Smooth muscle cell (in vitro differentiated cells): ENCODE measurements around the gene LHFPL3. TPM values are rescaled to one million over a fixed set of nuclear protein-coding genes. Genes with fewer than 3 reads are reported as not detected.

Source experiments
- DNase-seq: peaks from one replicate; lab custom pipeline; 2025; ENCODE audit not compliant: unreplicated experiment; lab: John Stamatoyannopoulos, UW
- H2AFZ ChIP-seq: fragments of 200-600 bp; sonication (generic); 2 replicates; pipeline ENCODE4 v1.6.0; 2016; ENCODE audit warnings: antibody characterized with exemption, low read depth, mild to moderate bottlenecking
- H3F3A ChIP-seq: fragments of 200-600 bp; sonication (generic); 2 replicates; pipeline ENCODE4 v1.6.0; 2017; ENCODE audit warnings: antibody characterized with exemption, low read depth
- H3K27ac ChIP-seq: fragments of 200-600 bp; sonication (generic); 2 replicates; pipeline ENCODE4 v1.5.1; 2016; ENCODE audit warnings: low read depth, mild to moderate bottlenecking
- H3K27me3 ChIP-seq: fragments of 200-600 bp; sonication (generic); 2 replicates; pipeline ENCODE4 v1.6.1; 2016; ENCODE audit warnings: low read depth, mild to moderate bottlenecking
- H3K36me3 ChIP-seq: fragments of 200-600 bp; sonication (generic); 2 replicates; pipeline ENCODE4 v1.5.1; 2016; ENCODE audit warnings: low read depth
- H3K4me1 ChIP-seq: fragments of 200-600 bp; sonication (generic); 2 replicates; pipeline ENCODE4 v1.5.1; 2016; ENCODE audit warnings: low read depth
- H3K4me2 ChIP-seq: fragments of 200-600 bp; sonication (generic); 2 replicates; pipeline ENCODE4 v1.6.0; 2016; ENCODE audit warnings: mild to moderate bottlenecking
- H3K4me3 ChIP-seq: fragments of 200-600 bp; sonication (generic); 2 replicates; pipeline ENCODE4 v1.5.1; 2016; ENCODE audit warnings: mild to moderate bottlenecking
- H3K79me2 ChIP-seq: fragments of 200-600 bp; sonication (generic); 2 replicates; pipeline ENCODE4 v1.6.0; 2016; ENCODE audit warnings: low read depth, mild to moderate bottlenecking
- H3K9ac ChIP-seq: fragments of 200-600 bp; sonication (generic); 2 replicates; pipeline ENCODE4 v1.6.0; 2016; ENCODE audit warnings: low read depth
- H3K9me3 ChIP-seq: fragments of 200-600 bp; sonication (generic); replicated peaks from 2 replicates; pipeline ENCODE4 v1.5.1; 2016; ENCODE audit warnings: low read depth
- H4K20me1 ChIP-seq: fragments of 200-600 bp; sonication (generic); 2 replicates; pipeline ENCODE4 v1.6.0; 2016; ENCODE audit warnings: low read depth
- WGBS: methylation state at CpG from one replicate; pipeline ENCODE4 v1.1.7; 2016; ENCODE audit warnings: low lambda C conversion rate; 5-methylcytosine and 5-hydroxymethylcytosine counted together
- polyA plus RNA-seq: library from polyadenylated mRNA; unstranded; fragments of >200 nt; fragmentation: Nextera tagmentation; extraction: Ambion mirVana; gene quantifications from 2 replicates; pipeline ENCODE4 v1.2.1, GENCODE V29; 2016
- total RNA-seq: library from RNA; depleted of rRNA; stranded (reverse); fragments of >200 nt; gene quantifications from 2 replicates; pipeline ENCODE4 v1.2.3, GENCODE V29; 2014
- TF ChIP-seq, protein P1 (sequence below): fragments of 200-600 bp; sonication (generic); IDR thresholded peaks from 2 replicates; pipeline ENCODE4 v1.5.1; 2017; ENCODE audit warnings: borderline replicate concordance, mild to moderate bottlenecking, antibody characterized with exemption; ENCODE audit not compliant: insufficient read depth, poor library complexity, severe bottlenecking

LHFPL3 gene
- total and polyA plus RNA-seq, 2 experiments from 2014 or later = not detected

- H2AFZ ChIP-seq = no peak overlapping the region
- no peaks in the 10 kb centered on the region for H3F3A ChIP-seq
- H3K36me3 ChIP-seq = no peaks in the 10 kb centered on the region
- H3K9me3 ChIP-seq = no peaks in the 10 kb centered on the region
- peaks cover 30% of the 10 kb centered on the region for H3K27me3 ChIP-seq
- no peak overlapping the region for H3K4me3 ChIP-seq
- H3K4me1 ChIP-seq = peaks cover 4% of the 10 kb centered on the region
- H3K27ac ChIP-seq = no peak overlapping the region
- TF ChIP-seq, protein P1, sequence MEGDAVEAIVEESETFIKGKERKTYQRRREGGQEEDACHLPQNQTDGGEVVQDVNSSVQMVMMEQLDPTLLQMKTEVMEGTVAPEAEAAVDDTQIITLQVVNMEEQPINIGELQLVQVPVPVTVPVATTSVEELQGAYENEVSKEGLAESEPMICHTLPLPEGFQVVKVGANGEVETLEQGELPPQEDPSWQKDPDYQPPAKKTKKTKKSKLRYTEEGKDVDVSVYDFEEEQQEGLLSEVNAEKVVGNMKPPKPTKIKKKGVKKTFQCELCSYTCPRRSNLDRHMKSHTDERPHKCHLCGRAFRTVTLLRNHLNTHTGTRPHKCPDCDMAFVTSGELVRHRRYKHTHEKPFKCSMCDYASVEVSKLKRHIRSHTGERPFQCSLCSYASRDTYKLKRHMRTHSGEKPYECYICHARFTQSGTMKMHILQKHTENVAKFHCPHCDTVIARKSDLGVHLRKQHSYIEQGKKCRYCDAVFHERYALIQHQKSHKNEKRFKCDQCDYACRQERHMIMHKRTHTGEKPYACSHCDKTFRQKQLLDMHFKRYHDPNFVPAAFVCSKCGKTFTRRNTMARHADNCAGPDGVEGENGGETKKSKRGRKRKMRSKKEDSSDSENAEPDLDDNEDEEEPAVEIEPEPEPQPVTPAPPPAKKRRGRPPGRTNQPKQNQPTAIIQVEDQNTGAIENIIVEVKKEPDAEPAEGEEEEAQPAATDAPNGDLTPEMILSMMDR = no peak
- WGBS = 39% methylated on average over 5 of the region's 5 CpGs
- H3K79me2 ChIP-seq = no peaks in the 10 kb centered on the region
- H3K4me2 ChIP-seq = no peak overlapping the region
- H3K9ac ChIP-seq = no peak overlapping the region
- H4K20me1 ChIP-seq = no peaks in the 10 kb centered on the region
- no peak for DNase-seq
Measured at GRCh38 chr7:104898434-104898833, 570.0 kb downstream of the LHFPL3 start.

DNA sequence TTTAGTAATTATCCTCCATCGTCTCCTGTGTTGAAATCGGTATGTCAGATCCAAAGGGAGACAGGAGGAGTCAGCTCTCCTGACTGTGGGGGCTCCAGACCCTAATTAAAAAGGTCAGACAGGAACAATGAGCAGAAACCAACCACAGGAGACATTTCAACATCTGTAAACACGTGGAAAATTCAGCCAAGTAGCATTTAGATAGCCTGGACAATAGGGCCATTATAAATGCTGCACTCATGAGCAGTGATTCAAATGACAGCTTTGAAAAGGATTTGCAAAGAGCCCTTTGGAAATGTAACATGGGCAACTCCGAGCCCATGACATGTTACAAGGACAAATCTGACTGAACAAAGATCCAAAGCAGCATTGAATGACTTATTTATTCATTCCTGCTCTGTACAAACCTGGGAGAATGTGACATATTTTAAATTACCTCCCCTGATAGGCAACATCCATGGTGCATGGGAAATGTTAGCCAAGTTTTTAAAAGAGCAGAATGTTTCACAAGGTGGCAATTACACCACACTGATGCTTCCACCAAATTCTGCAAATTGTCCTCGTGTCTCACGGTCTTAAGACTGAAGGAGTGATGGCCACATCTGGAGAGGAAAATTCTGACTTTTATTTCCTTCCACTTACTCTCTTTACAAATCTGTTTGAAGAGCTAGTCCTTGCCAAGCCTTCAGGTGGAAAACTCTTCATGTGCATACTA, 572.3 kb downstream of the LHFPL3 start:
- Histone ChIP-seq H3K27ac (no peak overlapping the region), H3F3A (no peaks in the 10 kb centered on the region), H3K27me3 (peaks cover 8% of the 10 kb centered on the region), H3K36me3 (no peaks in the 10 kb centered on the region), H2AFZ (no peak overlapping the region), H3K9me3 (no peaks in the 10 kb centered on the region), H3K4me2 (no peak overlapping the region), H3K4me1 (peaks cover 4% of the 10 kb centered on the region), H4K20me1 (no peaks in the 10 kb centered on the region), H3K9ac (no peak overlapping the region), H3K4me3 (no peak overlapping the region), H3K79me2 (no peaks in the 10 kb centered on the region)
- TF ChIP-seq, protein P1 = no peak
- WGBS = 72% methylated on average over 6 of the region's 6 CpGs
- no peak for DNase-seq

- no peak for DNase-seq
- H3K4me3 ChIP-seq = no peak overlapping the region
- H2AFZ ChIP-seq = no peak overlapping the region
- no peaks in the 10 kb centered on the region for H3F3A ChIP-seq
- H3K4me2 ChIP-seq = no peak overlapping the region
- 65% methylated on average over 3 of the region's 3 CpGs for WGBS
- no peaks in the 10 kb centered on the region for H3K36me3 ChIP-seq
- H3K9me3 ChIP-seq = no peaks in the 10 kb centered on the region
- no peaks in the 10 kb centered on the region for H4K20me1 ChIP-seq
- TF ChIP-seq, protein P1 = no peak
- H3K4me1 ChIP-seq = peaks cover 4% of the 10 kb centered on the region
- no peak overlapping the region for H3K9ac ChIP-seq
- peaks cover 10% of the 10 kb centered on the region for H3K27me3 ChIP-seq
- H3K27ac ChIP-seq = no peak overlapping the region
- no peaks in the 10 kb centered on the region for H3K79me2 ChIP-seq
Measured at GRCh38 chr7:104901240-104901619, 572.8 kb downstream of the LHFPL3 start.

DNA sequence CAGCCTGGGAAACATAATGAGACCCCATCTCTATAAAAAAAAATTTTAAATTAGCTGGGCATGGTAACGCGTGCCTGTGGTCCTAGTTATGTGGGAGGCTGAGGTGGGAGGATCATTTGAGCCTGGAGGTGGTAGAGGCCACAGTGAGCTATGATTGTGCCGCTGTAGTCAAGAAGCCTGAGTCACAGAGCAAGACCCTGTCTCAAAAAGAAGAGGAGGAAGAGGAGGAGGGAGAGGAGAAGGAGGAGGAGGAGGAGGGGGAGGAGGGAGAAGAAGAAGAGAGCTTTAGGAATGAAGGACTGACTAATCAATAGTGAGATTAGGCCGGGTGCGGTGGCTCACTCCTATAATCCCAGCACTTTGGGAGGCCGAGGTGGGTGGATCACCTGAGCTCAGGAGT, 573.8 kb downstream of the LHFPL3 start:
- Histone ChIP-seq H4K20me1 (no peaks in the 10 kb centered on the region), H3K9ac (no peak overlapping the region), H3K9me3 (no peaks in the 10 kb centered on the region), H2AFZ (no peak overlapping the region), H3K4me1 (peaks cover 4% of the 10 kb centered on the region), H3K36me3 (no peaks in the 10 kb centered on the region), H3K79me2 (no peaks in the 10 kb centered on the region), H3K4me2 (no peak overlapping the region), H3K4me3 (no peak overlapping the region), H3K27ac (no peak overlapping the region), H3K27me3 (peaks cover 19% of the 10 kb centered on the region), H3F3A (no peaks in the 10 kb centered on the region)
- TF ChIP-seq, protein P1 = no peak
- no peak for DNase-seq
- over 99% methylated on average over 6 of the region's 6 CpGs for WGBS
